GM19455 (cell line): ENCODE measurements around the gene FGF21.
"Not testable (repeated sequence)": the region's sequence is repeated elsewhere in the genome, so short reads cannot be mapped to it uniquely, and the experiment has no call there.

Experiments used
- ATAC-seq: cut with Tn5 transposase; IDR thresholded peaks from one replicate; pipeline ENCODE4 v1.9.1; 2021; ENCODE audit not compliant: unreplicated experiment

FGF21 gene

GRCh38 chr19:48786422-48786821 lies 31.1 kb downstream of the FGF21 start:
- ATAC-seq = not testable (repeated sequence)

GRCh38 chr19:48787331-48787730 lies 32.0 kb downstream of the FGF21 start:
- not testable (repeated sequence) for ATAC-seq

- ATAC-seq = no peak
Observed at GRCh38 chr19:48793271-48793670, 37.9 kb downstream of the FGF21 start.

GRCh38 chr19:48794291-48794690 lies 39.0 kb downstream of the FGF21 start:
- ATAC-seq = no peak

- ATAC-seq = peak; percentile 84
Observed at GRCh38 chr19:48795055-48795684, 39.8 kb downstream of the FGF21 start.

GRCh38 chr19:48795685-48796070 lies 40.4 kb downstream of the FGF21 start:
- ATAC-seq = no peak

GRCh38 chr19:48796298-48797083 lies 41.2 kb downstream of the FGF21 start:
- no peak for ATAC-seq

GRCh38 chr19:48797103-48797502 lies 41.8 kb downstream of the FGF21 start:
- ATAC-seq = no peak

GRCh38 chr19:48798937-48799336 lies 43.6 kb downstream of the FGF21 start:
- ATAC-seq = no peak

GRCh38 chr19:48799358-48800300 lies 44.3 kb downstream of the FGF21 start:
- no peak for ATAC-seq

GRCh38 chr19:48802623-48803022 lies 47.3 kb downstream of the FGF21 start:
- no peak for ATAC-seq

- ATAC-seq = no peak
Observed at GRCh38 chr19:48804496-48804895, 49.2 kb downstream of the FGF21 start.

- ATAC-seq = no peak
Observed at GRCh38 chr19:48805452-48805851, 50.1 kb downstream of the FGF21 start.

- no peak for ATAC-seq
Observed at GRCh38 chr19:48806518-48806817, 51.1 kb downstream of the FGF21 start.

- no peak for ATAC-seq
Observed at GRCh38 chr19:48806818-48807589, 51.7 kb downstream of the FGF21 start.

- no peak for ATAC-seq
Observed at GRCh38 chr19:48807590-48808308, 52.4 kb downstream of the FGF21 start.
